HG03571 (cell line): ENCODE data around the gene PTGR3.

Experiments used
- ATAC-seq: cut with Tn5 transposase; IDR thresholded peaks from one replicate; pipeline ENCODE4 v1.9.1; 2021; ENCODE audit not compliant: unreplicated experiment

PTGR3 gene

GRCh38 chr18:75216212-75216910 lies 7.4 kb upstream of the PTGR3 start:
- ATAC-seq: no peak

- ATAC-seq: no peak
Observed at GRCh38 chr18:75215663-75216062, 6.7 kb upstream of the PTGR3 start.

GRCh38 chr18:75214766-75215510 lies 6.0 kb upstream of the PTGR3 start:
- ATAC-seq: no peak

- ATAC-seq: no peak
Observed at GRCh38 chr18:75214332-75214690, 5.4 kb upstream of the PTGR3 start.

- no peak for ATAC-seq
Observed at GRCh38 chr18:75213611-75214331, 4.8 kb upstream of the PTGR3 start.

- ATAC-seq: no peak
Observed at GRCh38 chr18:75212751-75213090, 3.8 kb upstream of the PTGR3 start.

GRCh38 chr18:75211953-75212750 lies 3.2 kb upstream of the PTGR3 start:
- no peak for ATAC-seq

- no peak for ATAC-seq
Observed at GRCh38 chr18:75211626-75211952, 2.6 kb upstream of the PTGR3 start.

GRCh38 chr18:75211002-75211621 lies 2.2 kb upstream of the PTGR3 start:
- no peak for ATAC-seq

GRCh38 chr18:75210274-75211001 lies 1.5 kb upstream of the PTGR3 start, which contains the start of gene TSHZ1:
TSHZ1 (plus strand) TSS chr18:75210797; CDS start chr18:75211877, 1,080 bp downstream.
- peak; percentile 22 for ATAC-seq

GRCh38 chr18:75209951-75210258 lies 966 bp upstream of the PTGR3 start:
- ATAC-seq: no peak

- ATAC-seq: peak; percentile 16
Observed at GRCh38 chr18:75208836-75209128, 157 bp downstream of the PTGR3 start.

- no peak for ATAC-seq
Observed at GRCh38 chr18:75208155-75208835, 644 bp downstream of the PTGR3 start.

GRCh38 chr18:75207310-75208154 lies 1.4 kb downstream of the PTGR3 start:
- ATAC-seq: no peak

- no peak for ATAC-seq
Observed at GRCh38 chr18:75206452-75207309, 2.3 kb downstream of the PTGR3 start.

GRCh38 chr18:75205514-75206132 lies 3.3 kb downstream of the PTGR3 start:
- ATAC-seq: no peak

- no peak for ATAC-seq
Observed at GRCh38 chr18:75204732-75205513, 4.0 kb downstream of the PTGR3 start.
